Measurements from ENCODE around the gene MRPL17. TPM values are rescaled to one million over a fixed set of nuclear protein-coding genes. Genes with fewer than 3 reads are reported as not detected.

The MRPL17 gene
- total RNA-seq, 2 experiments from 2014 or later = 50.0 to 56.0 TPM

DNA sequence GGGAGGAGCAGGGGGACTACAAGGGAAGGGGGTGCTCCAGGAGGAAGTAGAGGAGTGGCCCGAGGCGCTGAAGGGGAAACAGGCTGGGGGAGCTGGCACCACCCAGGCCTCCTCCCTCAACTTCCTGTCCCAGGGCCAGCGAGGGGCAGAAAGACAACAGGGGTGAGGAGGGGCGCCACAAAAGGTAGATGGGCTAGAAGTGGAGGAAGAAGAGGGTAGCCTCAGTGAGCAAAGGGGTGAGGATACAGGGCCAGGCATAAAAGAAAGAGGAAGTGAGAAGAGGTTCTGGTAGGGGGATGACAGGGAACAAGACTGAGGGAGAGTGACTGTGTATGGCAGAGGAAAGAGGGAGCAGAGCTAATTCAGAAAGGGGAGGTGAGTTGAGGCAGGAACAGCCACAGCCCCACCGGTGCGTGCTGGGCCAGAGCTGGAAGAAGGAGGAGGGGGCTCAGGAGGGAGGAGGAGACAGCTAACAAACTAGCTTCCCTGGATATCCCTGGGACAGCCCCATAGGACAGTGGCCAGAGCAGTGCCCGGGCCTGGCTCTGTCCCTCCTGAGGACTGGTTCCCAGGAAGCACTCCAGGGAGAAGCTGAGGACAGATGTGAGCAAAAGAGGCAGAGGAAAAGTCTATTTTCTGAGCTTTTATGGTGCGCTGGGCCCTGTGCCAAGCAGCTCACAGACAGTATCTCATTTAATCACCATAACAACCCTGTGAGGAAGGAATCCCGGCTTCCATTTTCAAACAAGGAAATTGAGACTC is 36.0 kb downstream of the MRPL17 start:
- H3K36me3 Mint-ChIP-seq (ENCODE audit: low read depth) = no peaks in the 10 kb centered on the region
- no peak overlapping the region for H3K27ac Mint-ChIP-seq
- DNase-seq = peak; percentile 38
- no peak overlapping the region for H3K4me3 Mint-ChIP-seq
- H3K4me1 Mint-ChIP-seq = no peaks in the 10 kb centered on the region
- H3K27me3 Mint-ChIP-seq = no peaks in the 10 kb centered on the region
- CTCF ChIA-PET = interaction anchor here (0.5 to 1.7 kb wide), 8 partner anchors 13 to 142 kb away, joined by 3 to 6 read pairs (median 3); partner anchors contain the start of gene MRPL17
- no peaks in the 10 kb centered on the region for H3K9me3 Mint-ChIP-seq
- POLR2A ChIA-PET = no interaction called here

DNA sequence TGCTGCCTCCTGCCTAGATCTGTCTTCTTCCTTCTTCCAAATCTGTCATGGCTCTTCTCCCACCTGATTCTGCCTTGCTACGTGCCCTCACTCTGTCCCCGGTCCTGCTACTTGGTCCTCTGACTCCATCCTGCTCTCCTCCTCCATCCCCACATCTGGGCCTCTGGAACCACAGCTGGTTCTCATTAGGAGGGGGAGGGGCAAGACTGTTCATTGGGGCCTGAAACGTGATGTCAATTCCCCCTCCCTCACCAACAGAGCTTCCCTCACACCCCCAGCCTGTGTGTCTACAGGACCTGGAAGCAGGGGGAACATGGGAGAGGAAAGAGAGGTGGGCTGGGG is 36.6 kb downstream of the MRPL17 start:
- Mint-ChIP-seq H3K27ac (no peak overlapping the region), H3K9me3 (no peaks in the 10 kb centered on the region), H3K4me3 (no peak overlapping the region), H3K27me3 (no peaks in the 10 kb centered on the region), H3K36me3 (ENCODE audit: low read depth) (no peaks in the 10 kb centered on the region), H3K4me1 (no peaks in the 10 kb centered on the region)
- CTCF ChIA-PET = interaction anchor here (0.6 to 1.7 kb wide), 5 partner anchors 18 to 37 kb away, joined by 3 to 6 read pairs (median 3); partner anchors contain the start of gene MRPL17
- POLR2A ChIA-PET = no interaction called here
- DNase-seq = no peak

DNA sequence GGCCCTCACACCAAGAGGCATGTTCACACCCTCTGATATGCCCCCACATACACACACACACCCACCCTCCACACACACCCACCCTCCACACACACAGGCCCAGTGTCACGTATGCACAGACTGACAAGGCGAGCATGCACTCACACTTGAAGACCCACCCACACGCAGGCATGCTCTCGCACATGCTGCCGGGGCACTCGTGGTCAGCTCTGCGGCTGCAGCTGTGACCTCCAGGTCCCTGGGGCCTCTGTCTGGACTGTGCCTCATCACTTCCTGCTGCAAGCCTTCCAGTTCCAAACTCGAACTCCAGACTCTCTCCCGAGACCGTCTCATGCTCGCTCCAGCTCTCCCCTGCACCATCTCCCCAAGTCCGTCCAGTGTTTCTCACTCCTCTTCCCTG is 37.1 kb downstream of the MRPL17 start:
- ChIA-PET CTCF (interaction anchor here (0.6 to 1.7 kb wide), 2 partner anchors 27 to 37 kb away, joined by 3 to 6 read pairs; partner anchors contain the start of gene MRPL17), POLR2A (no interaction called here)
- H3K27me3 Mint-ChIP-seq = no peaks in the 10 kb centered on the region
- DNase-seq = no peak
- no peak overlapping the region for H3K4me3 Mint-ChIP-seq
- no peaks in the 10 kb centered on the region for H3K4me1 Mint-ChIP-seq
- H3K36me3 Mint-ChIP-seq (ENCODE audit: low read depth) = no peaks in the 10 kb centered on the region
- H3K9me3 Mint-ChIP-seq = no peaks in the 10 kb centered on the region
- no peak overlapping the region for H3K27ac Mint-ChIP-seq

DNA sequence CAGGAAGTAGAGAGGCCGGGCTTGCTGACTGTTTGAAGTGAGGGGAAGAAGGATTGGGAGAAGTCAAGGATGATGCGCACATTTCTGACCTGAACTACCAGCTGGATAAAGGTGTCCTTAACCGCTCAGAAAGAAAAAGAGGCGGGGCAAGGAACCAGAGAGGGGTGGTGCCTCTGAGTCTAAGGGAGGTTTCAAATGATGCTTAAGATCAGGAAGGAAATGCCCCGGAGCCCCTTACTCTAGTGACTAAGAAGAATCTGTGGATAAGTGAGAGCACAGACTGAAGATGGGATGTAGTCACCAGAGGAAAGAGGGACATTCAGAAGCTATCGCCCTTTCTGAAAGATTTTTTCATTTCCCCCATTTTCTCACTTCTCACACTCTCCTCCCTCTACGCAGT is 40.2 kb downstream of the MRPL17 start:
- Mint-ChIP-seq H3K36me3 (ENCODE audit: low read depth) (no peaks in the 10 kb centered on the region), H3K27me3 (no peaks in the 10 kb centered on the region), H3K4me1 (no peaks in the 10 kb centered on the region), H3K4me3 (no peak overlapping the region), H3K27ac (no peak overlapping the region), H3K9me3 (no peaks in the 10 kb centered on the region)
- ChIA-PET CTCF (interaction anchor here (0.6 to 1.5 kb wide), 4 partner anchors 11 to 95 kb away, joined by 3 read pairs; no protein-coding TSS in a partner anchor), POLR2A (no interaction called here)
- no peak for DNase-seq

DNA sequence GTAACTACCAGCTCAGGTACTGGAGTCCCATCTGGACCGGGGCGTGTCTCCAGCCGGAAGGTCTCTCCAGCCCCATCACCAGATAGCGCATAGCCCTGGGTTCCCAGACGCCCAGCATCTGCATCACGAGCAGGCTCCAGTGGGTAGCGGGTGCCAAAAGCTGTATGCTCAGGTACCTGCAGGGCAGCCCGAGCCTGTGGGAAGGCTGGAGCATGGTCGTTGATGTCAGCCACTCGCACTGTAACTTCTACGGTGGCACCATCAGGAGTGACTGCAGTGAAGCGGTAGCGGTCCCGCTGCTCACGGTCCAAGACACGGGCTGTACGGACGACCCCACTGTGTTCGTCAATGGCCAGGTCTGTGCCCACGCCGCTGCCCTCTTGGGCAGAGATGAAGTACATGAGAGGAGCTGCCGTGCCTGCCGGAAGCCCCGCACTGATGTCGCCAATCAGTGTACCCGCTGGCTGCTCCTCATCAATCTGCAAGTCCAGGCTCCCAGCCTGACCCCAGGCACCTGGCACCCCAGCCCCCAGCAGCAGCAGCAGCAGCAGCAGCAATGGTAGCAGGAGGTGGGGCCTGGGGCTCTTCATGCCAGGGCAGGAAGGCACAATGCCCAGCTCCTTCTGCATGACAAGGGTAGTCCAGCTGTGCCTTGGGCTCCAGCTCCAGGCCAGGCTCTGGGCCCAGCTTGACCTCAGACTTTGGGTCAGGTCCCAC is 42.0 kb downstream of the MRPL17 start:
- Mint-ChIP-seq H3K27me3 (no peaks in the 10 kb centered on the region), H3K27ac (no peak overlapping the region), H3K4me3 (no peak overlapping the region), H3K4me1 (no peaks in the 10 kb centered on the region), H3K9me3 (no peaks in the 10 kb centered on the region), H3K36me3 (ENCODE audit: low read depth) (no peaks in the 10 kb centered on the region)
- POLR2A ChIA-PET = no interaction called here
- CTCF ChIA-PET = interaction anchor here (0.9 to 2.3 kb wide), 4 partner anchors 9 to 47 kb away, joined by 3 to 7 read pairs (median 4); no protein-coding TSS in a partner anchor
- no peak for DNase-seq

DNA sequence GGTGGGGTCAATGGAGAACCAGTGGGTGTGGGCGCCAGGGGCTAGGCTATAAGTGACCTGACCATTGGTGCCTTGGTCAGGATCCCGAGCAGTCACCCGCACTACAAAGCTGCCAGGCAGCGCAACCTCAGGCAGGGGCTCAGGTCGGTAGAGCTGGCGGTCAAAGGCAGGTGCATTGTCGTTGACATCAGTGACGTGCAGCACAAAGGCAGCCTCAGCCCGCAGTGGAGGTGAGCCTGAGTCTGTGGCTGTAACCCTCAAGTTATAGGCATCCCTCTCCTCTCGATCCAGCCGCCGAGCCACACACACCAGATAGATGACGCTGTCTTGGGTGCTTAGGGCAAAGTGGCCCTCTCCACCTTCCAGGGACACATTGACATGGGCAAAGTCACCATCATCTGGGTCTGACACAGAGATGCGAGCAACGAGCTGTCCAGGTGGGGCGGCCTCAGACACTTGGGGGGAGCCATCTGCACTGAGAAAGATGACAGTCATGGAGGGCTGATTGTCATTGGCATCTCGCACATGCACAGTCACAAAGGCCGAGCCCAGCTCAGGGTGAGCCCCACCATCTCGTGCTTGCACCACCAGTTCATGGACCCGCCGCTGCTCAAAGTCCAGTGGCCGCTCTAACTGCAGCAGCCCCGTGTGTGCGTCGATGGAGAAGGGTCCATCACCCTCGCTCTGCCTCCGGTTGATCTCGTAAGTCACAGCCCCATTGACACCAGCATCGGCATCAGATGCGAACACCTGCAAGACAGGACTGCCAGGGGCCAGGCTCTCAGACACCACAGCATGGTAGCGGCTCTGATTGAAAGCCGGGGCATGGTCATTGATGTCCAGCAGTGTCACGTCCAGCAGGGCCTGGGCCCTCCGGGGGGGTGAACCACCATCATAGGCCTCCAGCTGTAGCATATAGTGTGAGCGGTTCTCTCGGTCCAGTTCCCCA is 42.8 kb downstream of the MRPL17 start:
- Mint-ChIP-seq H3K27me3 (no peaks in the 10 kb centered on the region), H3K4me1 (no peaks in the 10 kb centered on the region), H3K4me3 (no peak overlapping the region), H3K36me3 (ENCODE audit: low read depth) (no peaks in the 10 kb centered on the region), H3K9me3 (no peaks in the 10 kb centered on the region), H3K27ac (no peak overlapping the region)
- ChIA-PET POLR2A (no interaction called here), CTCF (interaction anchor here (0.9 to 2.3 kb wide), 4 partner anchors 9 to 48 kb away, joined by 3 to 7 read pairs (median 5); no protein-coding TSS in a partner anchor)
- DNase-seq = no peak

DNA sequence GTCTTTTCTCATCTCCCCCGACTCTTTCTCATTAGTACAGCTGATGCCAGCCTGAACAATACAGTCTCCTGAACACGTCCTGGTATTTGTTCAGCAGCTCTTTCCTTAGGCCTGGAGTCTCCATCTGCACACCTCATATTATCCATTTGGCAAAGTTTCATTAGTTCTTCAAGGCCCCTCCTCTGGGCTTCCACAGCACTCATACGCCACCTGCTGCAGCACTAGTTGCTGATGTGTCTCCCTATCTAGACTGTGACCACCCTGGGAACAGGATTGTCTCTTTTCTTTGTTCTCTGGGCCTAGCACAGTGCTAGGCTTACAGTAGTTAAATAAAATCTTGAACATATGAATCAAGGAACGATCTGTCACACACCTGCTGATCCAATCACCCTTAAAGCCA is 44.7 kb downstream of the MRPL17 start:
- H3K4me3 Mint-ChIP-seq = no peak overlapping the region
- no peaks in the 10 kb centered on the region for H3K9me3 Mint-ChIP-seq
- CTCF ChIA-PET = interaction anchor here (0.9 to 1.8 kb wide), 6 partner anchors 9 to 108 kb away, joined by 3 to 6 read pairs (median 4); partner anchors contain the start of gene TPP1
- DNase-seq = no peak
- H3K27ac Mint-ChIP-seq = no peak overlapping the region
- POLR2A ChIA-PET = interaction anchor here (0.8 kb wide), 1 partner anchor 14 kb away, joined by 3 read pairs; no protein-coding TSS in a partner anchor
- H3K27me3 Mint-ChIP-seq = no peaks in the 10 kb centered on the region
- H3K36me3 Mint-ChIP-seq (ENCODE audit: low read depth) = no peaks in the 10 kb centered on the region
- H3K4me1 Mint-ChIP-seq = no peaks in the 10 kb centered on the region

DNA sequence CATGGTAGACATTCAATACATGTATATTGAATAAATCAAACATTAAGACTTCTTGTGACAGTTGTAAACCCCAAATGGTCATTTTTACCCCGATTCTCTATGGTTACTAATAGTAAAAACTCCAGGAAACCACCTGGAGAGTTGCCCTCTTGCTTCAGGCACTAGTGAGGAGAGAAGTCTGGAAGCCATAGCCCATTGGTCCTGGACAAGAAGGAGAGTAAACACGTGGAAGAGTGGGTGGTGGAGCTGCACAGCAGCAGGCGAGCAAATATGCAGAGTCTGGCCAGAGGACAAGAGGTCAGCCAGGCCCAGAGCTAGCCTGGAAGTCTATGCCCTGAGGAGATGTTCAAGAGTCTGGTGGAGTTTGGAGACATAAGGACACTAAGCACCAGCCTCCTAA is 45.3 kb downstream of the MRPL17 start:
- H3K4me3 Mint-ChIP-seq = no peak overlapping the region
- DNase-seq = no peak
- POLR2A ChIA-PET = no interaction called here
- H3K27me3 Mint-ChIP-seq = no peaks in the 10 kb centered on the region
- no peaks in the 10 kb centered on the region for H3K9me3 Mint-ChIP-seq
- H3K36me3 Mint-ChIP-seq (ENCODE audit: low read depth) = no peaks in the 10 kb centered on the region
- CTCF ChIA-PET = interaction anchor here (0.9 to 1.8 kb wide), 6 partner anchors 9 to 107 kb away, joined by 3 to 4 read pairs (median 4); partner anchors contain the start of gene TPP1
- no peaks in the 10 kb centered on the region for H3K4me1 Mint-ChIP-seq
- H3K27ac Mint-ChIP-seq = no peak overlapping the region

DNA sequence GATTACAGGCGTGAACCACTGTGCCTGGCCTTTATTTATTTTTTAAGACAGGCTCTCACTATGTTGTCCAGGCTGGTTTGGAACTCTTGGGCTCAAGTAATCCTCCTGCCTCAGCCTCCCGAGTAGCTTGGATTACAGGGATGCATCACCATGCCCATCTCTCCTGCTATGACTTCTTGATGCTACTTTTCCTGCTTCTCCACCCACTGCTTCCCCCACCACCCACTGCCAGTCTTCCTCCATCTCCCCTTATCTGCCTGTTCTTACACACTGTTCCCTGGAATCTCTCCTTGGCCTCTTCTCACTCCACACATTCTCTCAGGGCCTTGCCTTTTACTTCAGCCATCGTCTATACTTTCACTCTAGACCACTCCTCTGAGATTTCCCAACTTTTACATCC is 46.7 kb downstream of the MRPL17 start:
- CTCF ChIA-PET = interaction anchor here (1.1 to 1.6 kb wide), 2 partner anchors 11 to 106 kb away, joined by 3 to 4 read pairs; no protein-coding TSS in a partner anchor
- H3K36me3 Mint-ChIP-seq (ENCODE audit: low read depth) = no peaks in the 10 kb centered on the region
- peaks cover 5% of the 10 kb centered on the region for H3K4me1 Mint-ChIP-seq
- no peak overlapping the region for H3K27ac Mint-ChIP-seq
- no peak overlapping the region for H3K4me3 Mint-ChIP-seq
- POLR2A ChIA-PET = no interaction called here
- H3K27me3 Mint-ChIP-seq = no peaks in the 10 kb centered on the region
- no peak for DNase-seq
- no peaks in the 10 kb centered on the region for H3K9me3 Mint-ChIP-seq

DNA sequence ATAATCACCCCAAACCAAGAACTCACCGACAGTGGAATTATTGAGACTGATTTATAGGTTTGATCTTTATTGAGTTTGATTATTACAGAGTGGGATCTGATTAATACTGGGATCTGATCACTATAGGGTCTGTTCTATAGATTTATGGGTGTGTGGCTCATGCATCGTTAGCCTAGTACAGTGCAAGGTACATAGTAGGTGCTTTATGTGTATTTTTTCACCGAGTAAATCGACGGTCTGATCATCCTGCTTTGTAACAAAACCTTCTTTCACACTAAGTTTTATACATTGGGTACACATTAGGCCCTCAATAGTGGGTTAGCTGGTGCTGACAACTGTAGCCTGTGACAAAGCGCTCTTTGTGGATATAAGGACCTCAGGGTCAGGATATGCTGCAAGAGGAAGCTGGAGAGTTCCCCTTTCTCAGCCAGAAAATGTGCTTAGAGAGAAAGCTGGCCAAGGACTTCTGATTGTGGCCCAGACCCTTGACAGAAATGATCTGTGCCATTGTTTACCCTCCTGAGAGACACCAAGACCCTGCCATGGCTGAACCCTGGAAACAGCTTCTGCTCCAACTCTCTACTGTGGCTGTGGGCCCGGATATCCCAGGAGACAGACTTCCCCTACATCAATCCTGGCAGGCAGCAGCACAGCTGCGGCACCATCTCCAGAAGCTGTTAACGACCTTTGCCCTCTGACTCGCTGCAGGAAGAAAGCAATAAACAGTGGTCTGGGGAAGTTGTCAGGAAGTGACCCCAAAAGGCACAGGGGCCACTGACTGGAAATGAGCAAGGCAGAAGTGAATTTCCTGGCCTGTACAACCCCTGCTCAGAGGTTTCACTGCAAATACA is 47.8 kb downstream of the MRPL17 start:
- CTCF ChIA-PET = interaction anchor here (0.9 to 1.8 kb wide), 3 partner anchors 13 to 104 kb away, joined by 3 to 4 read pairs (median 4); partner anchors contain the start of gene TPP1
- DNase-seq = no peak
- H3K4me1 Mint-ChIP-seq = peaks cover 5% of the 10 kb centered on the region
- no peaks in the 10 kb centered on the region for H3K27me3 Mint-ChIP-seq
- no peaks in the 10 kb centered on the region for H3K9me3 Mint-ChIP-seq
- H3K27ac Mint-ChIP-seq = no peak overlapping the region
- POLR2A ChIA-PET = no interaction called here
- H3K36me3 Mint-ChIP-seq (ENCODE audit: low read depth) = no peaks in the 10 kb centered on the region
- no peak overlapping the region for H3K4me3 Mint-ChIP-seq

DNA sequence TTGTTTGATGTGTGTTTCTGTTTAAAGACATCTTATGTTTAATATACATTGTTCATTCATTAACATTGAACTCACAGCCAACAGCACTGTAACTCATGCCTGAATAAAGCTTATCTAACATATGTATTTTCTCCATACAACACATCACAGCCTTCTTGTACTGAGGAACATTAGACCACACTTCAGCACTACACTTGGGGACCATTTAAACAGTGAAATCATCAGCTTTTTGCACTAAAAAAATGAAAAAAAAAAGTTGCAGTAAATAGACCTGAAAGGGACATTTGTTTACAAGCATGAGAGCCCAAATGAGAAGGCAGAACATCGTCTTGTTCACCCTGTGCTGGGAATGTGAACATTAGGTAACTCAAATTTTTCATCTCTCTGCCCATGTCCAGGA is 48.6 kb downstream of the MRPL17 start:
- ChIA-PET CTCF (interaction anchor here (0.9 to 1.8 kb wide), 2 partner anchors 14 to 15 kb away, joined by 3 to 4 read pairs; partner anchors contain the start of gene TPP1), POLR2A (no interaction called here)
- H3K27me3 Mint-ChIP-seq = no peaks in the 10 kb centered on the region
- H3K4me3 Mint-ChIP-seq = no peak overlapping the region
- no peaks in the 10 kb centered on the region for H3K9me3 Mint-ChIP-seq
- H3K36me3 Mint-ChIP-seq (ENCODE audit: low read depth) = no peaks in the 10 kb centered on the region
- no peak overlapping the region for H3K27ac Mint-ChIP-seq
- H3K4me1 Mint-ChIP-seq = peaks cover 5% of the 10 kb centered on the region
- no peak for DNase-seq

All from activated CD4-positive, alpha-beta T cell treated with anti-CD3 and anti-CD28 coated beads, Interleukin-2, amount 10 ng/mL, durations not matched to agents 7 days and 5 days (primary cell).